Measurements from ENCODE around the gene CNGB1. TPM values are rescaled to one million over a fixed set of nuclear protein-coding genes. Genes with fewer than 3 reads are reported as not detected.
"Not testable (repeated sequence)": the region's sequence is repeated elsewhere in the genome, so short reads cannot be mapped to it uniquely, and the experiment has no call there.

CNGB1 gene
- total RNA-seq, 1 donor from 2014 or later: not detected

DNA sequence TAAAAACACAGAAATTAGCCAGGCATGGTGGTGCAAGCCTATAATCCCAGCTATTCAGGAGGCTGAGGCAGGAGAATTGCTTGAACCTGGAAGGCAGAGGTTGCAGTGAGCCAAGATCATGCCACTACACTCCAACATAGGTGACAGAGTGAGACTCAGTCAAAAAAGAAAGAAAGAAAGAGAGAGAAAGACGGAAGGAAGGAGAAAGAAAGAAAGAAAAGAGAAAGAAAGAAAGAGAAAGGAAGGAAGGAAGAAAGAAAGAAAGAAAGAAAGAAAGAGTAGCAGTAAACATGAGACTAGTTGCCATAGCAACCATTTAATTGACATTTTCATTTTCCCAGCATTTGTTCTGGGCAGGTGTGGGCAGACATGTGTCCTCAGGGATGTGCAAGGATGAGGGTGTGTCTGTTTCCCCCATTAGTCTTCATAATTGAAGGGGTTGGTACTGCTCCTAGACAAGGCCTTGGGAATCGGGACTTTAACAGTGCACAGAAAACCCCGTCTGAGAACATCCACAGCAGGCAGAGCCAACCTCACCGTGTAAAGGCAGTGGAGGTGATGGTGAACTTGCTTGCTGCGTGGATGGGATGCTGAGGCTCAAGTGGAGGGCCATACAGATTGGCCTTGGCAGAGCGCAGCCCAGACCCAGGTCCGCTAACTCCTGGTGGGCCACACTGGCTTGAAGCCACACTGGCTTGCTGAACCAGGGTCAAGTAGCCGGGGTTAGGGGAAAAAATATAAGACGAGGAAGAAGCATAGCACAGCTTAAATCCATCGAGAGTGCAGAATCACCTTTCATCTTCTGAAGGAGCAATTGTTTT, 133.4 kb downstream of the CNGB1 start:
- no peaks in the 10 kb centered on the region for H3K9me3 Mint-ChIP-seq (ENCODE audit: low read depth)

DNA sequence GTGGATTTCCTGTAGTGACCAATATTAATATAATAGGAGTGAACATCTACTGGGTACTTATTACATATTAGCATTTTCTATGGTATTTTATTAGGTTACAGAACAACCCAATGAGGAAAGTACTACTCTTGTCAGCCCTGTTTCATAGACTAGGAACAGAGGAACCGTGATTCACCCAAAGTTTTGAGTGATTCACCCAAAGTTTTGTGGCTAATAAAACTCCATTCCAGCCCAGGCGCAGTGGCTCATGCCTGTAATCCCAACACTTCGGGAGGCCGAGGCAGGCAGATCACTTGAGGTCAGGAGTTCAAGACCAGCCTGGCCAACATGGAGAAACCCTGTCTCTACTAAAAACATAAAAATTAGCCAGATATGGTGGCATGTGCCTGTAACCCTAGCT, 135.5 kb downstream of the CNGB1 start:
- H3K4me1 Mint-ChIP-seq (ENCODE audit: low read depth): peaks cover 48% of the 10 kb centered on the region
- not testable (repeated sequence) for DNase-seq (ENCODE audit: low spot score); H3K9me3 Mint-ChIP-seq (ENCODE audit: low read depth); H3K27ac Mint-ChIP-seq (ENCODE audit: unreplicated experiment); H3K36me3 Mint-ChIP-seq (ENCODE audit: low read depth); H3K27me3 Mint-ChIP-seq (ENCODE audit: low read depth); H3K4me3 Mint-ChIP-seq (ENCODE audit: unreplicated experiment)

More for the DNA sequence above, 133.4 kb downstream of the CNGB1 start:
- H3K36me3 Mint-ChIP-seq (ENCODE audit: low read depth): no peaks in the 10 kb centered on the region
- H3K27me3 Mint-ChIP-seq (ENCODE audit: low read depth): no peaks in the 10 kb centered on the region
- no peak overlapping the region for H3K4me3 Mint-ChIP-seq (ENCODE audit: unreplicated experiment)
- TF ChIP-seq, protein P1, sequence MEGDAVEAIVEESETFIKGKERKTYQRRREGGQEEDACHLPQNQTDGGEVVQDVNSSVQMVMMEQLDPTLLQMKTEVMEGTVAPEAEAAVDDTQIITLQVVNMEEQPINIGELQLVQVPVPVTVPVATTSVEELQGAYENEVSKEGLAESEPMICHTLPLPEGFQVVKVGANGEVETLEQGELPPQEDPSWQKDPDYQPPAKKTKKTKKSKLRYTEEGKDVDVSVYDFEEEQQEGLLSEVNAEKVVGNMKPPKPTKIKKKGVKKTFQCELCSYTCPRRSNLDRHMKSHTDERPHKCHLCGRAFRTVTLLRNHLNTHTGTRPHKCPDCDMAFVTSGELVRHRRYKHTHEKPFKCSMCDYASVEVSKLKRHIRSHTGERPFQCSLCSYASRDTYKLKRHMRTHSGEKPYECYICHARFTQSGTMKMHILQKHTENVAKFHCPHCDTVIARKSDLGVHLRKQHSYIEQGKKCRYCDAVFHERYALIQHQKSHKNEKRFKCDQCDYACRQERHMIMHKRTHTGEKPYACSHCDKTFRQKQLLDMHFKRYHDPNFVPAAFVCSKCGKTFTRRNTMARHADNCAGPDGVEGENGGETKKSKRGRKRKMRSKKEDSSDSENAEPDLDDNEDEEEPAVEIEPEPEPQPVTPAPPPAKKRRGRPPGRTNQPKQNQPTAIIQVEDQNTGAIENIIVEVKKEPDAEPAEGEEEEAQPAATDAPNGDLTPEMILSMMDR (IDR thresholded peaks at IDR 0.05): no peak
- peak; percentile 46 for DNase-seq (ENCODE audit: low spot score)
- peaks cover 64% of the 10 kb centered on the region for H3K4me1 Mint-ChIP-seq (ENCODE audit: low read depth)
- H3K27ac Mint-ChIP-seq (ENCODE audit: unreplicated experiment): peak overlapping the region; percentile 69

DNA sequence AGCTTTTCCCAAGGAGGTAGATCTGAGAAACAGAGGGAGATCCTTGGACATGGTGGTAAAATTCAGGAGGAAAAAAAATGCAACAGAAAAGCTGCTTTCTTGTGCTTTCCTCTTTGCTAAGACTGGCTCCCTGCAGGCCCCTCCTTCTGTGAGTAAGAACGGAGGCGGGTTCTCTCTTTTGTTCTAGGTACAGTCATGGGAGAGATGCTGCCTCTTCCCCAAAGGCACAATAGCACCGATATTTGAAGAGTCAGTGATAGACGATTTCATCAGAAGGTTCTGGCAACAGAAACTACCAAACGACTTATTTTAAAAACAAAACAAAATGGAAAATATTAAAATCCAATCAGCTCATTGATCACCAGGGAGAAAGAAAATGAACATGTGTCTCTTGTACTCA, 136.0 kb downstream of the CNGB1 start:
- H3K27me3 Mint-ChIP-seq (ENCODE audit: low read depth): no peaks in the 10 kb centered on the region
- DNase-seq (ENCODE audit: low spot score): no peak
- H3K4me1 Mint-ChIP-seq (ENCODE audit: low read depth): peaks cover 45% of the 10 kb centered on the region
- H3K27ac Mint-ChIP-seq (ENCODE audit: unreplicated experiment): no peak overlapping the region
- no peaks in the 10 kb centered on the region for H3K36me3 Mint-ChIP-seq (ENCODE audit: low read depth)
- TF ChIP-seq, protein P1 (IDR thresholded peaks at IDR 0.05): no peak
- H3K4me3 Mint-ChIP-seq (ENCODE audit: unreplicated experiment): no peak overlapping the region
- H3K9me3 Mint-ChIP-seq (ENCODE audit: low read depth): no peaks in the 10 kb centered on the region

Other genes with a start within 250 kb of the CNGB1 start
- 14.0 to 20.6 TPM (median 14.7 TPM) in 3 replicates for gene KATNB1, start 235.4 kb downstream of the CNGB1 start, total RNA-seq
- gene KIFC3, start 168.6 kb downstream of the CNGB1 start, total RNA-seq: 74.4 to 135 TPM (median 75.6 TPM) in 3 replicates
- gene ZNF319, start 29.5 kb upstream of the CNGB1 start, total RNA-seq: 9.2 to 12.0 TPM (median 11.9 TPM) in 3 replicates
- 37.9 to 46.0 TPM (median 41.5 TPM) in 3 replicates for gene USB1, start 30.3 kb upstream of the CNGB1 start, total RNA-seq
- gene MMP15, start 54.6 kb upstream of the CNGB1 start, total RNA-seq: 5.9 to 12.0 TPM (median 11.2 TPM) in 3 replicates
- 26.0 to 32.9 TPM (median 26.5 TPM) in 3 replicates for gene CFAP20, start 158.3 kb upstream of the CNGB1 start, total RNA-seq
- 55.2 to 70.8 TPM (median 69.6 TPM) in 3 replicates for gene CSNK2A2, start 227.0 kb upstream of the CNGB1 start, total RNA-seq

Measured in chondrocyte (in vitro differentiated cells).